ENCODE measurements around the gene JAK1. TPM values are rescaled to one million over a fixed set of nuclear protein-coding genes. Genes with fewer than 3 reads are reported as not detected.

Gene JAK1
- total and polyA plus RNA-seq, 2 of the 8 experiments (the other 6 are each of a cell fraction or from before 2014, with no cell fraction given): 7.8 to 24.5 TPM

DNA sequence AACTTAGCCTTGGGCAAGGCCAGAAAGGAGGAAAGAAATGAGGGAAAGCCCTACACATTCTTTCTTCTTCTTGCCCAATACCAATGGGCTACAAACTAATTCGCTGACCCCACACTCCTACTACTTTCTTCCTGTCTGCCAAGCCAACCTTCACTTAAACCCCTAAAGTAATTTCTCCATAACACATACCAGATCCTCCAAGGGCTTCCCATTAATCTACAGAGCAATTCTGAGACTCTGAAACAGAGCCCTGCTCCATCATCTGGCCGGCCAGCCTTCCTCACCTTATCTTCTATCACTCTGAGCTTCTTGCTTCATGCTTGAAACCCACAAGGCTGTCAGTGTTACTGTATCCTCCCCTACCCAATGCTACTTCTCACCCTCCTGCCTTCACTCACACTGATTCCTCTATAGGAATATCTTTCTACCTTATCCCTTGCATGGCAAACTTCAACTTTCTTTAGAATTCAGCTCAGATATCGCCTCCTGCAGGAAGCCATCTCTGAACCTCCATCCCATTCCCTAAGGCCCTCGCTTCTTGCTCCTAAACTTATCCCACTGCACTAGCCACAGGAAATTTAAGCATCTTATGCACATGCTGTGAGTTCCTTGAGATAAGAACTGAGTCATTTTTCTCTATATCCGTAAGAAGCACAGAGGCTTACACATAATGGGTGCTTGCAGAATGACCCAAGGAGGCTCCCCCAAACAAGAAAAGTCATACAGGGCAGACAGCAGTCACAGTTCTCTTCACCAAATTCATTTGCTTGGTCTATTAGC, 81.9 kb downstream of the JAK1 start (continued):
- TF ChIP-seq, protein P1, sequence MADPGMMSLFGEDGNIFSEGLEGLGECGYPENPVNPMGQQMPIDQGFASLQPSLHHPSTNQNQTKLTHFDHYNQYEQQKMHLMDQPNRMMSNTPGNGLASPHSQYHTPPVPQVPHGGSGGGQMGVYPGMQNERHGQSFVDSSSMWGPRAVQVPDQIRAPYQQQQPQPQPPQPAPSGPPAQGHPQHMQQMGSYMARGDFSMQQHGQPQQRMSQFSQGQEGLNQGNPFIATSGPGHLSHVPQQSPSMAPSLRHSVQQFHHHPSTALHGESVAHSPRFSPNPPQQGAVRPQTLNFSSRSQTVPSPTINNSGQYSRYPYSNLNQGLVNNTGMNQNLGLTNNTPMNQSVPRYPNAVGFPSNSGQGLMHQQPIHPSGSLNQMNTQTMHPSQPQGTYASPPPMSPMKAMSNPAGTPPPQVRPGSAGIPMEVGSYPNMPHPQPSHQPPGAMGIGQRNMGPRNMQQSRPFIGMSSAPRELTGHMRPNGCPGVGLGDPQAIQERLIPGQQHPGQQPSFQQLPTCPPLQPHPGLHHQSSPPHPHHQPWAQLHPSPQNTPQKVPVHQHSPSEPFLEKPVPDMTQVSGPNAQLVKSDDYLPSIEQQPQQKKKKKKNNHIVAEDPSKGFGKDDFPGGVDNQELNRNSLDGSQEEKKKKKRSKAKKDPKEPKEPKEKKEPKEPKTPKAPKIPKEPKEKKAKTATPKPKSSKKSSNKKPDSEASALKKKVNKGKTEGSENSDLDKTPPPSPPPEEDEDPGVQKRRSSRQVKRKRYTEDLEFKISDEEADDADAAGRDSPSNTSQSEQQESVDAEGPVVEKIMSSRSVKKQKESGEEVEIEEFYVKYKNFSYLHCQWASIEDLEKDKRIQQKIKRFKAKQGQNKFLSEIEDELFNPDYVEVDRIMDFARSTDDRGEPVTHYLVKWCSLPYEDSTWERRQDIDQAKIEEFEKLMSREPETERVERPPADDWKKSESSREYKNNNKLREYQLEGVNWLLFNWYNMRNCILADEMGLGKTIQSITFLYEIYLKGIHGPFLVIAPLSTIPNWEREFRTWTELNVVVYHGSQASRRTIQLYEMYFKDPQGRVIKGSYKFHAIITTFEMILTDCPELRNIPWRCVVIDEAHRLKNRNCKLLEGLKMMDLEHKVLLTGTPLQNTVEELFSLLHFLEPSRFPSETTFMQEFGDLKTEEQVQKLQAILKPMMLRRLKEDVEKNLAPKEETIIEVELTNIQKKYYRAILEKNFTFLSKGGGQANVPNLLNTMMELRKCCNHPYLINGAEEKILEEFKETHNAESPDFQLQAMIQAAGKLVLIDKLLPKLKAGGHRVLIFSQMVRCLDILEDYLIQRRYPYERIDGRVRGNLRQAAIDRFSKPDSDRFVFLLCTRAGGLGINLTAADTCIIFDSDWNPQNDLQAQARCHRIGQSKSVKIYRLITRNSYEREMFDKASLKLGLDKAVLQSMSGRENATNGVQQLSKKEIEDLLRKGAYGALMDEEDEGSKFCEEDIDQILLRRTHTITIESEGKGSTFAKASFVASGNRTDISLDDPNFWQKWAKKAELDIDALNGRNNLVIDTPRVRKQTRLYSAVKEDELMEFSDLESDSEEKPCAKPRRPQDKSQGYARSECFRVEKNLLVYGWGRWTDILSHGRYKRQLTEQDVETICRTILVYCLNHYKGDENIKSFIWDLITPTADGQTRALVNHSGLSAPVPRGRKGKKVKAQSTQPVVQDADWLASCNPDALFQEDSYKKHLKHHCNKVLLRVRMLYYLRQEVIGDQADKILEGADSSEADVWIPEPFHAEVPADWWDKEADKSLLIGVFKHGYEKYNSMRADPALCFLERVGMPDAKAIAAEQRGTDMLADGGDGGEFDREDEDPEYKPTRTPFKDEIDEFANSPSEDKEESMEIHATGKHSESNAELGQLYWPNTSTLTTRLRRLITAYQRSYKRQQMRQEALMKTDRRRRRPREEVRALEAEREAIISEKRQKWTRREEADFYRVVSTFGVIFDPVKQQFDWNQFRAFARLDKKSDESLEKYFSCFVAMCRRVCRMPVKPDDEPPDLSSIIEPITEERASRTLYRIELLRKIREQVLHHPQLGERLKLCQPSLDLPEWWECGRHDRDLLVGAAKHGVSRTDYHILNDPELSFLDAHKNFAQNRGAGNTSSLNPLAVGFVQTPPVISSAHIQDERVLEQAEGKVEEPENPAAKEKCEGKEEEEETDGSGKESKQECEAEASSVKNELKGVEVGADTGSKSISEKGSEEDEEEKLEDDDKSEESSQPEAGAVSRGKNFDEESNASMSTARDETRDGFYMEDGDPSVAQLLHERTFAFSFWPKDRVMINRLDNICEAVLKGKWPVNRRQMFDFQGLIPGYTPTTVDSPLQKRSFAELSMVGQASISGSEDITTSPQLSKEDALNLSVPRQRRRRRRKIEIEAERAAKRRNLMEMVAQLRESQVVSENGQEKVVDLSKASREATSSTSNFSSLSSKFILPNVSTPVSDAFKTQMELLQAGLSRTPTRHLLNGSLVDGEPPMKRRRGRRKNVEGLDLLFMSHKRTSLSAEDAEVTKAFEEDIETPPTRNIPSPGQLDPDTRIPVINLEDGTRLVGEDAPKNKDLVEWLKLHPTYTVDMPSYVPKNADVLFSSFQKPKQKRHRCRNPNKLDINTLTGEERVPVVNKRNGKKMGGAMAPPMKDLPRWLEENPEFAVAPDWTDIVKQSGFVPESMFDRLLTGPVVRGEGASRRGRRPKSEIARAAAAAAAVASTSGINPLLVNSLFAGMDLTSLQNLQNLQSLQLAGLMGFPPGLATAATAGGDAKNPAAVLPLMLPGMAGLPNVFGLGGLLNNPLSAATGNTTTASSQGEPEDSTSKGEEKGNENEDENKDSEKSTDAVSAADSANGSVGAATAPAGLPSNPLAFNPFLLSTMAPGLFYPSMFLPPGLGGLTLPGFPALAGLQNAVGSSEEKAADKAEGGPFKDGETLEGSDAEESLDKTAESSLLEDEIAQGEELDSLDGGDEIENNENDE (IDR thresholded peaks at IDR 0.05; ENCODE audit: insufficient replicate concordance, low read length): no peak
- TF ChIP-seq, protein P2, sequence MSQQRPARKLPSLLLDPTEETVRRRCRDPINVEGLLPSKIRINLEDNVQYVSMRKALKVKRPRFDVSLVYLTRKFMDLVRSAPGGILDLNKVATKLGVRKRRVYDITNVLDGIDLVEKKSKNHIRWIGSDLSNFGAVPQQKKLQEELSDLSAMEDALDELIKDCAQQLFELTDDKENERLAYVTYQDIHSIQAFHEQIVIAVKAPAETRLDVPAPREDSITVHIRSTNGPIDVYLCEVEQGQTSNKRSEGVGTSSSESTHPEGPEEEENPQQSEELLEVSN (IDR thresholded peaks at IDR 0.05): no peak

Data from H1 (cell line).